ENCODE data around the gene SWT1.

Gene SWT1

DNA sequence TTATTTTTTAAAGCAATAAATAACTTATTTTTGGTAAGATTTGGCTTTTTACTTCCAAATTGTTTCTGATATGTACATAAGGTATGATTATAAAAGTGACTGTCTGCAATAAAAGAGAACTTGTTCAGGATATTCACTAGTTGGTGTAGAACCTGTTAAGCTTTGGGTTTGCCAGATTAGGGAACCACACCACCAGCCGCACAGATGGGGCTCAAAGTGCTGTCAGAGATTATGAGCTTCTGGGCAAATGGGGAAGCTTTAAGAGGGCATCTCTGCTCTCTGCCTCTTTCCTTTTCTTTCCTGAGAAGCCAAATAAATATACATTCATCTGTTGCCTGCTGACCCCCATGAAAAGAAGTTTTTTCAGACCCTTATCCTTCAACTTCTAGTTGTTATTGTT, 134.7 kb downstream of the SWT1 start:
- TF ChIP-seq, protein P1, sequence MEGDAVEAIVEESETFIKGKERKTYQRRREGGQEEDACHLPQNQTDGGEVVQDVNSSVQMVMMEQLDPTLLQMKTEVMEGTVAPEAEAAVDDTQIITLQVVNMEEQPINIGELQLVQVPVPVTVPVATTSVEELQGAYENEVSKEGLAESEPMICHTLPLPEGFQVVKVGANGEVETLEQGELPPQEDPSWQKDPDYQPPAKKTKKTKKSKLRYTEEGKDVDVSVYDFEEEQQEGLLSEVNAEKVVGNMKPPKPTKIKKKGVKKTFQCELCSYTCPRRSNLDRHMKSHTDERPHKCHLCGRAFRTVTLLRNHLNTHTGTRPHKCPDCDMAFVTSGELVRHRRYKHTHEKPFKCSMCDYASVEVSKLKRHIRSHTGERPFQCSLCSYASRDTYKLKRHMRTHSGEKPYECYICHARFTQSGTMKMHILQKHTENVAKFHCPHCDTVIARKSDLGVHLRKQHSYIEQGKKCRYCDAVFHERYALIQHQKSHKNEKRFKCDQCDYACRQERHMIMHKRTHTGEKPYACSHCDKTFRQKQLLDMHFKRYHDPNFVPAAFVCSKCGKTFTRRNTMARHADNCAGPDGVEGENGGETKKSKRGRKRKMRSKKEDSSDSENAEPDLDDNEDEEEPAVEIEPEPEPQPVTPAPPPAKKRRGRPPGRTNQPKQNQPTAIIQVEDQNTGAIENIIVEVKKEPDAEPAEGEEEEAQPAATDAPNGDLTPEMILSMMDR (IDR thresholded peaks at IDR 0.05) = no peak

DNA sequence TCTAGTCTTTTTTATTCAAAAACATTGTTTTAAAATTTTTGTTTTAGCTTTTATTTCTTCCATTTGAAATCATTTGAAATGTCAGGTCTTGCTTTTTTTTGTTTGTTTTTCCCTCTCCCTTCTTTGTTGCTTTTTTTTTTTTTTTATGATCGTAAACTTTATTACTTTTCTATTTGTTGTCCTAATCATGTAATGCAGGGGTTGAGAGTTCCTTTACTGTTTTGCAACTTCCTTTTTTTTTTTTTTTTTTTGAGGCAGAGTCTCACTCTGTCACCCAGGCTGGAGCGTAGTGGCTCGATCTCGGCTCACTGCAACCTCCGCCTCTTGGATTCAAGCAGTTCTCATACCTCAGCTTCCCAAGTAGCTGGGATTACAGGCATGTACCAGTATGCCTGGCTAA, 135.3 kb downstream of the SWT1 start:
- TF ChIP-seq, protein P1 (IDR thresholded peaks at IDR 0.05) = no peak

DNA sequence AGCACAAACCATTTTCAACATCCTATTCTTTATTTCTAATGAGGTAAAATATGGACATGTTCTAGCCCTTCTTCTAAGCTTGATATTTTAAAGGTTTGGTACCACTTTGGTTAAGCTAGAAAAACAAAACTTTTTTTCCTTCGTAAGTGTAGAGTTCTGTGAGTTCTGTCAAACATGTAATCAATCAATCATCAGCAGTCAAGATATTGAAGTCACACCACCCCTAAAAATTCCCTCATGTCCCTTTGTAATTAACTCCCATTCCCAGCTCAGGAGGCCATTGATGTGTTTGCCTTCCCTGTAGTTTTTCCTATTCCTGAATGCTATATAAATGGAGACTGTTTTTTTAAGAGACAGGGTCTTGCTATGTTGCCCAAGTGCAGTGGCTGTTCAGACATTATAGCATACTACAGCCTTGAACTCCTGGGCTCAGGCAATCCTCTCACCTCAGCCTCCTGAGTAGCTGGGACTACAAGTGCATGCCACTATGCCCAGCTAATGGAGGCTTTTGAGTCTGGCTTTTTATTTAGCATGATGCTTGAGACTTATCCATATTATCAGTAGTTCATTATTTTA, 137.1 kb downstream of the SWT1 start:
- TF ChIP-seq, protein P1 (IDR thresholded peaks at IDR 0.05) = no peak

DNA sequence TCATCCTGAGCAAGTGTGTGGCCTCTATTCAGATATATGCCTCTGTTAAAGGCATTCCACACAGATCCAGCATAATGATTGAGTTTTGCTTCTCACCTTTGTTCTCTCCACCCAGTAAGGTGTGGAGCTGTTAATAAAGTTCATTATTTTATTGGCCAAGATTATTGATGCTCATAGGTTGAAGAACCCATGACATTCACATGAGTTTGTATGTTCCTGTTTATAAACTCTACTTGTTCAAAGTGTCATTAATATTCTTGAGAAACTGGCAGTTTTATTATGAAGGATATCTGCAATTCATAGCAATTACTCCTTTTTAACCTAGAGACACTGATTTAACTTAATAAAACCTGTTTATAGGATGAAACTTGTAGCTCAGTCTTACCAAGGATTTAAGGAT, 138.1 kb downstream of the SWT1 start:
- TF ChIP-seq, protein P1 (IDR thresholded peaks at IDR 0.05) = no peak

DNA sequence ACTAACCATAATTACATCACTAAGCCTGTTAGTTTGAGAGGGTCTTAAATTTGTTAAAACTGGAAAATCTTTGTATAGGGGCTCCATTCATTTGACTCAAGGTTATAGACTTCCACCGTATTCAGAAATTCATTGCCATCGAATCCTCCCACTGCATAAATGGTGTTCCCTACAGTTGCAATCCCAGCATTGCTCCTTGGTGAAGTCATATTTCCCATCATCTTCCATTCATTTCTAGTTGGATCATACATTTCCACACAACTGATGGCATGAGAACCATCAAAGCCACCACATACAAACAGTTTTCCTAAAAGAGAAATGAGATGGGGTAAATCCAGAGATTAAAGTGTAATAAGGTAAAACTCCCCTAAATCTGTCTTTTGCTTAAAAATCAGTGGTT, 141.0 kb downstream of the SWT1 start:
- TF ChIP-seq, protein P1 (IDR thresholded peaks at IDR 0.05) = no peak

DNA sequence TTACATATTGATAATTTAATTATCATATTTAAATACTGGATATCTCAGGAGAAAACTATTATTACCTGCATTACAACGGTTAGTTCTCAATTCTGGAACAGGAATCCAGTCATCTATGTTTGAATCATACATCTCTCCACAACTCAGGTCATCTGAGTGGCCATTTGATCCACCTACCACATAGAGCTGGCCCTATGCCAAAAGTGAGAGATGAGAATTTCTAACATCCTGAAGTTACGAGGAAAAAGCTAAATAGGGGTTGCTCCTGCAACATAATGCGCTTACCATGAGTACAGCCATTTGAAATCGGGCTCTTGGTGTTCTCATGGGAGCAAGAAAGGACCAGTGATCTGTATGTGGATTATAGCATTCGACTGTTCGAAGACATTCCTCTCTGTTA, 143.2 kb downstream of the SWT1 start:
- TF ChIP-seq, protein P1 (IDR thresholded peaks at IDR 0.05) = no peak

DNA sequence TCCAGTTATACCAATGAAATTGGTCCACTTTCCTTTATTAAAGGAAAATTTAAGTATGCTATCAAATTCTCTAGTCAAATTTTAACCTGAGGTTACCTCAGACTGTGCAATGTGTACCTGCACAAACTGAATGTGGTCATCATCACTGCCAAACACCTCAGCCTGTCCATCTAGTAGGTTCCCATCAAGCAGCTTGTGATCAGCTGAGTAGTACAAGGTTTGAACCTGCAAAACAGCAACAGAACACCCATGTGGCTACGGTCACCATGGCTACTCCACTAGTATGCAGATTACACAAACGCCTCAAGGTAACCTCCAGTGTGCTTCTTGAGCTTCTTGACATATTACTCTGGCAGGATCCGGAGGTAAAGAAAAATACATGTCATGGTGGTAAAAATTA, 148.5 kb downstream of the SWT1 start:
- TF ChIP-seq, protein P1 (IDR thresholded peaks at IDR 0.05) = no peak

DNA sequence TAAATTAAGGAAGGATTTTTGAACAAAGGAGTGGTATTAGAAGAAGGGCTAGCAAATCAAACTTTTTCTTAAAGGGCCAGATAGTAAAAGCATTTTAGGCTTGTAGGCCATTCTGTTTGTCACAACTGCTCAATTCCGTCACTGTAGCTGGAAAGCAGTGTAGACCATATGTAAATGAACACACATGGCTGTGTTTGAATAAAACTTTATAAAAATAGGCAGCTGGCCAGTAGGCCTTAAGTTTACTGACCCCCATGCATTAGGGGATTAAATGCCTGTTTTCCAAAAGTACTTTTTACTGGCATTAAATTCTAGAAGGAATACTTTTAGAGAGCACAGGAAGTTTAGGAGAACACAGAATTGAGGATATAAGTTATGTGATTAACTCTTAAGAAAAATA, 151.2 kb downstream of the SWT1 start:
- TF ChIP-seq, protein P1 (IDR thresholded peaks at IDR 0.05) = no peak
